ENCODE results near the gene CCBE1. TPM values are rescaled to one million over a fixed set of nuclear protein-coding genes. Genes with fewer than 3 reads are reported as not detected.

The CCBE1 gene
- total and polyA plus RNA-seq, 2 of the 4 experiments (the other 2 are of a cell fraction) = 64.8 to 148 TPM

DNA sequence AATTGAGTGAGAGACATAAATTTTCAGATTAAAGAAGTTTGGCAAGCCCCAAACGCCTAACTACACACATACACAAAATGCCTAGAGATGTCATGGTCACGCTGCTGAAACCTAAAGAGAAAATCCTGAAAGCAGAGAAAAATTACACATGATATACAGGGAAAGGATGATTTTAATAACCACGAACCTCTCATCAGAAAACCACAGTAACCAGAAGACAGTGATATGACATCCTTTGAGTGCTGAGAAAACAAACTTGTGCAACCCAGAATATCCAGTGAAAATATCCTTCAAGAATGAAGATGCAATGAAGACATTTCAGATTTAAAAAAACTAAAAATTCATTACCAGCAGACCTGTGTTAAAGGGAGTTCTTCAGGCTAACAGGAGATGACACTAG is 215.8 kb downstream of the CCBE1 start:
- Histone ChIP-seq H2AK9ac (replicated peaks; ENCODE audit: low read depth, low read length, poor library complexity) (no peak overlapping the region), H4K91ac (ENCODE audit: insufficient read depth, low read depth, low read length) (no peak overlapping the region), H3K27ac (ENCODE audit: insufficient read depth, low read length) (no peak overlapping the region), H3K9ac (ENCODE audit: low read depth, low read length) (no peak overlapping the region), H3K79me1 (ENCODE audit: low read depth in 1 of 2, low read length in 2 of 2) (peaks cover 2 to 17% of the 10 kb centered on the region in 2 experiments; a peak in 3 of 4 replicates), H2BK20ac (ENCODE audit: low read depth, low read length) (no peak overlapping the region), H4K8ac (ENCODE audit: low read depth in 2 of 2, low read length in 2 of 2) (no peak overlapping the region), H3K56ac (ENCODE audit: extremely low read depth, insufficient read depth, low read length) (no peak overlapping the region), H2AFZ (replicated peaks; ENCODE audit: low read length, poor library complexity) (no peak overlapping the region), H4K5ac (ENCODE audit: low read depth, low read length) (no peak overlapping the region), H3K9me3 (ENCODE audit: control insufficient read depth, insufficient read depth, low read length) (no peaks in the 10 kb centered on the region), H3K4me1 (ENCODE audit: control insufficient read depth, insufficient read depth, low read length) (peaks cover 11% of the 10 kb centered on the region), H2BK5ac (ENCODE audit: low read depth, low read length, poor library complexity, severe bottlenecking) (no peak overlapping the region), H3K27me3 (ENCODE audit: control insufficient read depth, insufficient read depth, low read length) (no peaks in the 10 kb centered on the region), H3K36me3 (ENCODE audit: control insufficient read depth, insufficient read depth, low read length) (no peaks in the 10 kb centered on the region), H3K23ac (ENCODE audit: low read depth, low read length) (no peak overlapping the region), H2BK15ac (ENCODE audit: low read depth, low read length) (no peak overlapping the region), H3K18ac (ENCODE audit: low read depth, low read length) (no peak overlapping the region), H2BK120ac (ENCODE audit: low read depth, low read length) (no peak overlapping the region), H2AK5ac (ENCODE audit: low read depth, low read length) (no peak overlapping the region), H4K20me1 (ENCODE audit: insufficient read depth, low read length) (peaks cover 13% of the 10 kb centered on the region; the same call in 1 of the 2 replicates), H3K4me2 (ENCODE audit: low read depth, low read length) (no peak overlapping the region), H3K4me3 (ENCODE audit: insufficient read depth, low read depth, low read length) (no peak overlapping the region), H3K14ac (replicated peaks; ENCODE audit: low read depth, low read length) (no peak overlapping the region), H3K9me1 (ENCODE audit: insufficient read depth, low read length) (peaks cover 9% of the 10 kb centered on the region), H3K4ac (ENCODE audit: low read depth, low read length) (no peak overlapping the region)
- no CpG with 5 or more reads among the region's 3 CpGs for WGBS, 2 experiments (ENCODE audit: extremely low coverage in 2 of 2, insufficient read length in 1 of 2)
- BruUV-seq (replicated peaks) = no TSS peak
- DNase-seq (peak; percentile 19), ATAC-seq (ENCODE audit: low read depth) (no peak)
- intact Hi-C loops (cut with micrococcal nuclease) = loop anchor here (10.0 kb wide), 1 partner anchor 123 kb away; no protein-coding TSS in a partner anchor
- dilution Hi-C loops (cut with HindIII; ENCODE audit: low sequenced_read_pairs, unreplicated experiment) = no loop called here
- in situ Hi-C loops (cut with MboI; ENCODE audit: low sequenced_read_pairs) = no loop called here
- CTCF ChIA-PET = no interaction called here
- TF ChIP-seq MAFK (IDR thresholded peaks at IDR 0.05; ENCODE audit: low read depth, low read length) (no peak), CHD1 (IDR thresholded peaks at IDR 0.05; ENCODE audit: low read depth, low read length) (no peak), CEBPB (IDR thresholded peaks at IDR 0.05; ENCODE audit: low read depth, low read length) (no peak), RAD21 (IDR thresholded peaks at IDR 0.05; ENCODE audit: low read length) (no peak), BHLHE40 (IDR thresholded peaks at IDR 0.05; ENCODE audit: low read depth, low read length) (no peak), POLR2A (IDR thresholded peaks at IDR 0.05; ENCODE audit: low read depth, low read length) (no peak), SMC3 (IDR thresholded peaks at IDR 0.05; ENCODE audit: low read depth, low read length) (no peak), FOS (IDR thresholded peaks at IDR 0.05; ENCODE audit: low read depth, low read length) (no peak), MAZ (IDR thresholded peaks at IDR 0.05; ENCODE audit: borderline replicate concordance, low read depth, low read length) (no peak), MXI1 (IDR thresholded peaks at IDR 0.05; ENCODE audit: borderline replicate concordance, low read depth, low read length) (no peak), NFE2L2 (IDR thresholded peaks at IDR 0.05; ENCODE audit: low read depth, low read length) (no peak), RCOR1 (IDR thresholded peaks at IDR 0.05; ENCODE audit: insufficient replicate concordance, low read length) (no peak), RFX5 (IDR thresholded peaks at IDR 0.05; ENCODE audit: low read depth, low read length) (no peak)
- TF ChIP-seq, protein P1, sequence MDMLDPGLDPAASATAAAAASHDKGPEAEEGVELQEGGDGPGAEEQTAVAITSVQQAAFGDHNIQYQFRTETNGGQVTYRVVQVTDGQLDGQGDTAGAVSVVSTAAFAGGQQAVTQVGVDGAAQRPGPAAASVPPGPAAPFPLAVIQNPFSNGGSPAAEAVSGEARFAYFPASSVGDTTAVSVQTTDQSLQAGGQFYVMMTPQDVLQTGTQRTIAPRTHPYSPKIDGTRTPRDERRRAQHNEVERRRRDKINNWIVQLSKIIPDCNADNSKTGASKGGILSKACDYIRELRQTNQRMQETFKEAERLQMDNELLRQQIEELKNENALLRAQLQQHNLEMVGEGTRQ (IDR thresholded peaks at IDR 0.05; ENCODE audit: low read depth, low read length) = no peak
- TF ChIP-seq, protein P2, sequence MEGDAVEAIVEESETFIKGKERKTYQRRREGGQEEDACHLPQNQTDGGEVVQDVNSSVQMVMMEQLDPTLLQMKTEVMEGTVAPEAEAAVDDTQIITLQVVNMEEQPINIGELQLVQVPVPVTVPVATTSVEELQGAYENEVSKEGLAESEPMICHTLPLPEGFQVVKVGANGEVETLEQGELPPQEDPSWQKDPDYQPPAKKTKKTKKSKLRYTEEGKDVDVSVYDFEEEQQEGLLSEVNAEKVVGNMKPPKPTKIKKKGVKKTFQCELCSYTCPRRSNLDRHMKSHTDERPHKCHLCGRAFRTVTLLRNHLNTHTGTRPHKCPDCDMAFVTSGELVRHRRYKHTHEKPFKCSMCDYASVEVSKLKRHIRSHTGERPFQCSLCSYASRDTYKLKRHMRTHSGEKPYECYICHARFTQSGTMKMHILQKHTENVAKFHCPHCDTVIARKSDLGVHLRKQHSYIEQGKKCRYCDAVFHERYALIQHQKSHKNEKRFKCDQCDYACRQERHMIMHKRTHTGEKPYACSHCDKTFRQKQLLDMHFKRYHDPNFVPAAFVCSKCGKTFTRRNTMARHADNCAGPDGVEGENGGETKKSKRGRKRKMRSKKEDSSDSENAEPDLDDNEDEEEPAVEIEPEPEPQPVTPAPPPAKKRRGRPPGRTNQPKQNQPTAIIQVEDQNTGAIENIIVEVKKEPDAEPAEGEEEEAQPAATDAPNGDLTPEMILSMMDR (conservative IDR thresholded peaks at IDR 0.05; ENCODE audit: low read depth, low read length) = no peak
- TF ChIP-seq, protein P3, sequence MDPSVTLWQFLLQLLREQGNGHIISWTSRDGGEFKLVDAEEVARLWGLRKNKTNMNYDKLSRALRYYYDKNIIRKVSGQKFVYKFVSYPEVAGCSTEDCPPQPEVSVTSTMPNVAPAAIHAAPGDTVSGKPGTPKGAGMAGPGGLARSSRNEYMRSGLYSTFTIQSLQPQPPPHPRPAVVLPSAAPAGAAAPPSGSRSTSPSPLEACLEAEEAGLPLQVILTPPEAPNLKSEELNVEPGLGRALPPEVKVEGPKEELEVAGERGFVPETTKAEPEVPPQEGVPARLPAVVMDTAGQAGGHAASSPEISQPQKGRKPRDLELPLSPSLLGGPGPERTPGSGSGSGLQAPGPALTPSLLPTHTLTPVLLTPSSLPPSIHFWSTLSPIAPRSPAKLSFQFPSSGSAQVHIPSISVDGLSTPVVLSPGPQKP (IDR thresholded peaks at IDR 0.05; ENCODE audit: borderline replicate concordance, low read depth, low read length) = no peak
- POLR2A ChIA-PET (ENCODE audit: unreplicated experiment) = no interaction called here

Data from IMR-90 (cell line).